ENCODE data around the gene CDC27.

GRCh38 chr17:47201166-47201565 is 12.1 kb upstream of the CDC27 start:
- TF ChIP-seq, protein P1, sequence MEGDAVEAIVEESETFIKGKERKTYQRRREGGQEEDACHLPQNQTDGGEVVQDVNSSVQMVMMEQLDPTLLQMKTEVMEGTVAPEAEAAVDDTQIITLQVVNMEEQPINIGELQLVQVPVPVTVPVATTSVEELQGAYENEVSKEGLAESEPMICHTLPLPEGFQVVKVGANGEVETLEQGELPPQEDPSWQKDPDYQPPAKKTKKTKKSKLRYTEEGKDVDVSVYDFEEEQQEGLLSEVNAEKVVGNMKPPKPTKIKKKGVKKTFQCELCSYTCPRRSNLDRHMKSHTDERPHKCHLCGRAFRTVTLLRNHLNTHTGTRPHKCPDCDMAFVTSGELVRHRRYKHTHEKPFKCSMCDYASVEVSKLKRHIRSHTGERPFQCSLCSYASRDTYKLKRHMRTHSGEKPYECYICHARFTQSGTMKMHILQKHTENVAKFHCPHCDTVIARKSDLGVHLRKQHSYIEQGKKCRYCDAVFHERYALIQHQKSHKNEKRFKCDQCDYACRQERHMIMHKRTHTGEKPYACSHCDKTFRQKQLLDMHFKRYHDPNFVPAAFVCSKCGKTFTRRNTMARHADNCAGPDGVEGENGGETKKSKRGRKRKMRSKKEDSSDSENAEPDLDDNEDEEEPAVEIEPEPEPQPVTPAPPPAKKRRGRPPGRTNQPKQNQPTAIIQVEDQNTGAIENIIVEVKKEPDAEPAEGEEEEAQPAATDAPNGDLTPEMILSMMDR (IDR thresholded peaks at IDR 0.05), result no peak
- TF ChIP-seq POLR2A (IDR thresholded peaks at IDR 0.05), result no peak

All from transverse colon (tissue), 3 donors.